Stimulated activated CD4-positive, alpha-beta T cell treated with anti-CD3 and anti-CD28 coated beads, TNF-alpha, amount 100 ng/mL, for 24 hours (primary cell): ENCODE results near the gene LRRC15.
A peak's percentile ranks its signal among the peaks of the same experiment; 100 is the strongest.

Experiments
- DNase-seq, 3 experiments: peaks; one replicate each; pipeline ENCODE4 v3.0.0-alpha.2; 2020; ENCODE audit warnings: low read depth in 3 of 3

LRRC15 gene

DNA sequence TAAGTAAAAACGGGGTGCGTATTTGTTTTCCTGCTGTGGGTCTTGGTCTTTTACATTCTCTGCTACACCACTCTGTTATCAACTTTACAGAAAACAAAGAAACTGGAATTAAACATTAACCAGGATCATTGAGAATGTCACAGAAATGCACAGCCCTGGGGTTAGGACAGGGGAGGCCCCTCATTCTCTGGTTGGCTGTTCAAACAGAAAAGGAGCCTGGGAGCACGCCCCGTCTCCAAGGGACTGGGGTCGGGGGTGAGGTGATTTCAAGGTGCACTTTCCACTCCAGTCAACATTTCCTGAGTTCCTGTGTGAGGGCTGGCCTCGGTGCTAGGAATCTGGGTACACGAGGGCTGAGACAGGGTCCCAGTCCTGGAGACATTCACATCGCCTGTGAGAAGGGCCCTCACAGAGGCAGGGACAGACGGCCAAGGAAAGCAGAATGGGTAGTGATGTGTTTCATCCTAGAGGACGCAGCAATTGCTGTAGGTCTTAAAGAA, 48.7 kb downstream of the LRRC15 start:
- DNase-seq, result no peak

DNA sequence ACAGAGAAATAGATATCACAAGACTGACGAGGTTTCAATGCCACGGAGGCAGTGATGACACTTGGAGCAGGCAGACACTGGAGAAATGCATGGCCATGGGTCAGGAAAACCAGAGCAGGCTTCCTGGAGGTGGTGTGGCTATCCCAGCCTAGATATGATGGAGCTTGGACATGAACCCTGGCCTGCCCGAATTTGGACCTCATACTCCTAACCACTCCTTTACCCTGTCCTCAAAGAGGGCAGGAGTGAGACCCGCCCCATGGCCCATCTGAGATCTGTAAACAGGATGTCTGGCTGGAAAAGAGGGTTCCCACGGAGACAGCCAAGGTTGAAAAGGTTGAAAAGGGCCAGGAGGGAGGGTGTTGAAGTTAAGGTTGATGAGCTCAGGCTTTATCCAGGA, 49.4 kb downstream of the LRRC15 start:
- no peak for DNase-seq

DNA sequence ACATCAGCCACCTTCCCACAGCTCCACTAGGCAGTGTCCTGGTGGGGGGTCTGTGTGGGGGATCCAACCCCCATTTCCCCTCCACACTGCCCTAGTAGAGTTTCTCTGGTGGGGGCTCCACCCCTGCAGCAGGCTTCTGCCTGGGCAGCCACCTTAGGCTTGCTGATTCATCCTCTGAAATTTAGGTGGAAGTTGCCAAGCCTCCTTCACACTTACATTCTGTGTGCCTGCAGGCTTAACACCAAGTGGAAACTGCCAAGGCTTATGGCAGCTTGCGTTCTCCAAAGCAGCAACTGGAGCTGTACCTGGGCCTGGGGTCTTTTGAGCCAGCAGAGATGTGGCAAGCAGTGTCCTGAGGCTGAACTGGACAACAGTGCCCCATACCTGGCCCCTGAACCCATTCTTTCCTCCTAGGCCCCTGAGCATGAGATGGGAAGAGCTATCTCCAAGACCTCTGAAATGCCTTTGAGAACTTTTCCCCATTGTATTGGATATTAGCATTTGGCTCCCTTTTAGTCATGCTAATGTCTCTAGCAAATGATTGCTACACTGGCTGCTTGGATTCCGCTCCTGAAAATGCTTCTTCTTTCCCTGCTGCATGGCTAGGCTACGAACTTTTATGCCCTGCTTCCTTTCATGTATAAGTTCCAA, 50.9 kb downstream of the LRRC15 start:
- DNase-seq, result no peak

DNA sequence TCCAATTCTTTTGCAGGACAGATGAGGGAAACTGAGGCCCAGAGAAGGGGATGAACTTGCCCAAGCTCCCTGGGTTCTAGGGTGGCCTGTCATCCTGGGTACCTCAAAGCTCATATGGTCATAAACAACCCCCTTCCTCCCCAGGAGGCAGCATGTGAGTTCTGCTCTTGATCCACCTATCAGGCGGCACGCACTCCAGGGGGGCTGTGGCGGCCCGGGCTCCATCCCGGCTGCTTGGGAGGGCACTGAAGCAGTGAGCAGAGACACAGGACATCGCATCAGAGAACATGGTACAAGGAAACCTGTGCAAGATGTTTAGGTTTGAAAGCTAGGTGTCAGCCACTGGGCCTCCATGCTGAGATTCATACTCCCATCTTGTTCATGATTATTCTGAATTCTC, 52.6 kb downstream of the LRRC15 start:
- DNase-seq, result no peak

DNA sequence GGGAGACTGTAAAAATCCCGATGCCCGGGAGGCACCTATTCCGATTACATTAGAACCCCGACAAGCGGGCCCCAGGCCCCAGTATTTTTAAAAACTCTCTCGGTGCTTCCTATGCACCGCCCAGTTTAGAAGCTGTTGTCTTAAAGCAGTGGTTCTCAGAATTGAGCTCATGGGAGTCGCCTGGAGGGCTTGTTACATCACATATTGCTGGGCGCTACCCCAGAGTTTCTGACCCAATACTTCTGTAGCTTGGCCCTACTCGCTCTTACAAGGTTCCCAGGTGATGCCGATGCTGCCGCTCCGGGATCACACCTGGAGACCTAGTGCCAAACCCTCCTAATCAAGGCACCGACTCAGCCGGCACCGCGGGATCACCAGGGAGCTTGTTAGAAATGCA, 53.6 kb downstream of the LRRC15 start:
- DNase-seq, result no peak

DNA sequence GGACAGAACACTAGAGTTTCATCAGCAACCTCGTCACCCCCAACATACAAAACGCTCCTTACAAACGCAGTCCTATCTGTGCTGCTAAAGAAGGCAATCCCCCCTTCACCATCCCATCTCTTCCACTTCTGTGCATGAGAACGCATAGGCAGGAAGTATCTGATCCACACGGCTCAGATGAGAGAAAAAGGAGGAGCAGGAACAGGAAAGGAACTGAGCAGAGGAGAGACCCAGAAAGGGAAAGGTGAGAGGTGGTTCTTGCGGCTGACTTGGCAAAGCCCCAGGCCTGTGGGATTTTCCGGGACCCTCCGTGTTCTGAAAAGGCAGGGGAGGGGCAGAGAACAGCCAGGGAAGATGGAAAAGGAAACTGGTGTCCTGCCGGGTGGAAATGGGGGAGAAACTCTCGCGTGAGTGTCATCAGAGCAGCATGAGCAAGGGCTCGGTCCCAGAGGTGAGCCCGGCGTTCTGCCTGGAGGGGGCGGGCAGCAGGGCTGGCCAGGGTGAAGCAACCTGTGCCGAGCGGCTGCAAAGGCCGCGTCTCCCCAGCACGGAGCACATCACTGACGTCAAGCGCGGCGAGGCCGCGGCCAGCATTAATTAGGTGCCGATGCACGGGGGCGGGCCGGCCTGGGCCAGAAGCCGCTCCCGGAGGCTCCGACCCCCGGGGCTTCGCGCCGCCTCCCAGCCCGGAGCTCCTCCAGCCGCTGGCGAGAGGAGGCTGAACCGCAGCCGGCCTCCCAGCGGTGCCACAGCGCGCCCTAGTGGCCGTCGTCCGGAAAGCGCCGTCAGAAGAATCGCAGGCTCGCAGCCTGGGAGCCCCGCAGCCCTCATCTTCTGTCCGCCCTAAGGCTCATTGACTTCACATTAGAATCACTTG, 54.2 kb downstream of the LRRC15 start:
- peak; percentile 71 to 80 (median 73) for DNase-seq

DNA sequence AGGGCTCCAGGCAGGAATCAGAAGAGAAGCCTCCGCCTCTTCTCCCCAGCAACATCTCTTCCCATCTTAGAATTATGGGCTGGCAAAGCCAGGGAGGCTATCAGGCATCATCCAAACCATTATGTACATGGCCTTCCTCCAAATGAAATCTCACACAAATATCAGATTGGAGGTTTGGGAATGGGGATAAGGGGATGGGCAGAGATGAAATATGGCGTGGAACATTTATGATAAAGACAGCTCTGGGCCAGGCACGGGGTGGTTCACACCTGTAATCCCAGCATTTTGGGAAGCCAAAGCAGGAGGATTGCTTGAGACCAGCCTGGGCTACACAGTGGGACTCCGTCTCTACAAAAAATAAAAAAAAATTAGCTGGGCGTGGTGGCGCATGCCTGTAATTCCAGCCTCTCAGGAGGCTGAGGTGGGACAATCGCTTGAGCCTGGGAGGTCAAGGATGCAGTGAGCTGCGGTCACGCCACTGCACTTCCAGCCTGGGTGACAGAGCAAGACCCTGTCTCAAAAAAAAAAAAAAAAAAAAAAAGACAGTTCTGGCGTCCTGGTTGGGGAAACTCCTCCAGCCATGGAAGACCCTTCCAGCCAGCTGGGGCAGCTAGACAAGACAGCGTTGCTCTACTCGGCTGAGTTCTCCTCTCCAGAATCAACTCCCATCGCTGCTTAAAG, 55.0 kb downstream of the LRRC15 start:
- no peak for DNase-seq

DNA sequence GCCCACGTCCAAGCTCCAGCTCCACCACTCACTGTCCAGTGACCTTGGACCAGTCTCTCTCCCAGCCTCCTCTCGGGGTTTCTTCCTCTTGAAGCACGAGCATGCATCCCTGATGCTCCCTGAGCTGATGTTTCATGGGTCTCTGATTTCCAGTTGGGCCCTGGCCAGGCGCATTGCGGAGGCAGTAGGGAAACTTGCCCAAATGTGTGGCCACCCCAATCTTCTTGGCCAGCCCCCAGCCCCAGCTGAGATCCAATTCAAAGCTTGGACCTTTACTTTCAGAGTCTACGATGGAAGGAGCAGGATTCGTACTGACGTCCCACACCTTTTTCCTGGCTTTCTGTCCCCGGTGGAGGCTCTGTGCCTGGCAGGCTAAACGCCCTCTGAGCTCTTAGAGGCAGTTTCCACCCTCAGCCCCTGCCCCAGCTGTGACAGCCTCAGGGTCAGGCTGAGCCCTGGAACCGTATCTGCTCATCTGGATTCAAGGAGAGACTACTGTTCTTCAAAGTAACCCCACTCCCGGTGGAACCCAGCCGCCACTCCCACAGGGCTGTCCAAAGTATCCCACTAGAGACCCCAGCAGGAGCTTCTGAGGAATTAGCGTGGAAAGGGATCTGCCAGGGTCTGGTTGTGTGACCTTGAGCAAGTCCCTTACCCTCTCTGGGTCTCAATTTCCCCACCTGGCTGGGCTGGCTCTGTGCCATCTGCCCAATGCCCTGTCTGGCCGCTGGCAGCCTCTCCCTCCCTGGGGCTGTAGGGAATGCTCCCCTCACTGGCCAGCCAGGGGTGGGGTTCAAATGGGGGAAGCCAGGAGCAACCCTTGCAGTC, 55.8 kb downstream of the LRRC15 start:
- no peak for DNase-seq

DNA sequence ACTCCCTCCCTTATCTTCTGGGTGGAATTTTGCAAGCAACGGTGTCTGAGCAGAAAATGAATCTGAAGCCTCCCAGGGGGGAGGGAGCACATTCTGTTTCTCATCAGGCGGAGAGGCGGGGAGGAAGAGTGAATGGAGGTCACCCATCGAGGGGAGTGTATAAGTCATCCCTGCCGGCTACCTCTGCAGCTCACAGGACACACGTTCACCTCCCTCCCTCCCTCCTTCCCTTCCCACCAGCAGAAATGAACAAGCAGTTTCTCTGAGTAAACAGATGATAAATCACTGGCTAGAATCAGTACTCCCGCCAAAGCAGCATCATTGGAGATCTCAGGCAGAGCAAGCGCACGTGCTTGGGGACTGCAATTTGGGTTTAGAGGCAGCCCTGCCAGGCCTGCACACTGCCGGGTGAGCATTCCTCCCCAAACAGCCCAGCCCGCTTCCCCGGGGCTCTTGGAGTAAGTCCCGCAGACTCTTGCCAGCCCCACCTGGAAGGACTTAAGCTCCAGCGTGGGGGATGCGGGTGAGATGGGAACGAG, 56.7 kb downstream of the LRRC15 start:
- no peak for DNase-seq

DNA sequence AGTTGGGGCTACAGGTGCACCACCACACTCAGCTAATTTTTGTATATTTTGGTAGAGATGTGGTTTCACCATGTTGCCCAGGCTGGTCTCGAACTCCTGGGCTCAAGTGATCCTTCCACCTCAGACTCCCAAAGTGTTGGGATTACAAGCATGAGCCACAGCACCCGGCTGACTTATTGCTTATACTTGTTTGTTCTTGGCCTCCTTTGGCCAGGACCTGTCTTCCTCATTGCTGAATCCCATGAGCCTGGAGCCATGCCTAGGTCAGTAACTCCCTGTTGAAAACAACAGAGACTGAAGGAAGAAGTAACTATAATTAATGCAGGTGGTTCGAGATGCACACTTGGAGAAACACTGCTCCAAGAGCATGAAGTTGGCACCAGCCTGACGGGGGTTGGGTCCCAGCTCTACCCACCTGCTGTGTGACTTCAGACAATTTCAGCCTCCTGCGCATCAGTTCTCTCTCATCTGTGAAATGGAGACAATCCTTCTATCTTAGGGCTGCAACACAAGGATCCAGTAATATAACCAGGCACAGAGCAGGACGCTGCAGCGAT, 57.3 kb downstream of the LRRC15 start:
- no peak for DNase-seq

DNA sequence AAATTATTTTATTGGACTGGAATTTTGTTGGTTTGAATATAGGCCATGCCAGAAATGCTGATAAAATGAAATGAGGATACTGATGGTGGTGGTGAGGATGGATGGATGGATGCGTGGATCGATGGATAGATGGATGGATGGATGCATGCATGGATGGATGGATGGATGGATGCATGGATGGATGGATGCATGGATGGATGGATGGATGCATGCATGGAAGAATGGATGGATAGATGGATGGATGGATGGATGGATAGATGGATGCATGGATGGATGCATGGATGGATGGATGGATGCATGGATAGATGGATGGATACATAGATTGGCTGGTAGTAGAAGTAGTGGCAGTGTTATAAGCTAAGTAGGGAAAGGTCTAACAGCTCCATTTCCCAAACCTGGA, 58.5 kb downstream of the LRRC15 start:
- DNase-seq, result no peak

DNA sequence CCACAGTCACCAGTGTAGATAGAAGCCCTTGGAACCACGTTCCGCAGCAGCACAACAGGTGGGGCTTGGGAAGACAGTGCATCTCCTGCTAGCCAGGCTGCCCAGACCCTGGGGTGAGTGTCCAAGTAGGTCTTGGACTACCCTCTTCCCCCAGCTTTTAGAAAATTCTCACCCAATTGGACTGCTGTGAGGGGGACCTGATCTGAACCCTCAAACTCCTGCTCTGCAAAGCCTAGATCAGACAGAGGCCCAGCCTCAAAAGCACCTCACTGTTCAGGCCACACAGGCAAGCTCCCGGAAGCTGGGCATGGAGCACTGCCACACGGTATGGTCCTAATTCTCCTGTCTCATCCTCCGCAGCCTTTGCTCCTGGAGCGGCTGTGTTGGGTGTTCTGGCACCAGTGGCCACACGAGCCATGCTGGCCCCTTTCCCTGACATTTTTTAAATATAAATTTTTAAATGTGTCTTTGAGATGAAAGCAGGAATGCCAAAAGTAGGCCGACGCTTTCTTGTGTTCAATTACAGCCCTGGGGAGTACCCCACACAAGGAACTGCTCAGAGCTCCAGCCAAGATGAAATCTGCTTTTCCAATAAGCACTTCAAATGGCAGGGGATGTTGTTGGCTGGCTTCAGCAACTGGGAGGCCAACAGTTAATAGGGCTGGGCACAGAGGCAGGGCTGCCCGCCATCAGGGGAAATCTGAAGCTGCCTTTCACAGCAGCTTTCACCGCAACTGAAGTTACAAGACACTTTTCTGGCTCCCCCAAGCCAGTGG, 59.3 kb downstream of the LRRC15 start:
- DNase-seq, result no peak

DNA sequence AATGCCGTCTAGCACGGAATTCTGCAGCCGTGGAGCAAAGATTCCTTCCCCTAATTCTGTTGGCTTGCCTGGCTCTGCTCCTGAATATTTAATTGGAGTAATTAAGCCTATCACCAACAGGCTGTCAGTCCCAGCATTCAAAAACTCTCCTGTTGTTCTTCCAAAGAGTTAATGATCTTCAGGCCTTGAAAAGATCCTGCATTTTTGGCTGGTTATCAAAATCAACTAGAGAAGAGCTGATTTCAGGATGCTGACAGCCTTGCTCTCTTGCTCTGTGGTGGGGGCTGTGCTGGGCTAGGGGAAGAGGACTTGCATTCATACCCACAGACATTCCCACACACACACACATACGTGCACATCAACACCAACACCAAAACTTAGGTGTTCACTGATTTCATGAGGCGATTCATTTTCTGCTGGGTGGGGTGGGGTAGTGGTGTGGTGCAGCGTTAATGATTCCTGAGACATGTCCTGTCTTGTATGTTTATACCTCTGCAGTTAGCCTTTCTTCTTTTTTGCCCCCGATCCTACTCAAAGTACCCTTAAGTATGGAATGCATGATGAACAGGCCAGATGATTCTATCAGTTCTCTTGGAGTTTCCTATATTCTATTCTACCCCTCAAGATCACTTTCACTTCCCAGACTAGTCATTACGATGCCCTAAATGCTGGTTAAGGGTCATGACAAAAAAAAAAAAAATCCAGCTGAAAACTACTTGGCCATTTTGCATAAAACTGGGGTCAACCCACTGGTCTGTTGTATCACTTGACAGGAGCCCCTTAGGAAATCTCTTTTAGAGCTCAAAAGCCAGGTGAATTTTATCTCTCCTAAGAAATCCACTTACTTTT, 60.7 kb downstream of the LRRC15 start:
- DNase-seq, result no peak

DNA sequence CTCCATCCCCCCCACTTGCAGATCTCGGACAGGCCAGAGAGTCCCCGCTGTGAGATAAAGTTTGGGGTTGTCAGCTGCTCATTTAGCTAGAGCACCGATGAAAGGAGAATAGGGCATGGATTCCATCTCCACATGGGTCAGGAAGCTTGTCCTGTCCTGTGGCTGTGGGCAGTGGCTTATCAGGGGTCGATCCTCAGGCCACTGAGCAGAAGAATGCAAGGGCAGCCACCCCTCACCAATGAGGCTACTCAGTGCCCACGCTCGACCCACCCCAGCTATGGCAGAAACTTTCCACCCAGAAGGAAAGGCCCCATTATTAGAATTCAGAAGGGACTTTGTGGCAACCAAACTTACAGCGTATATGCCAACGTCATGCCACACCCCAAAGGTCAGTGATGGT, 61.7 kb downstream of the LRRC15 start:
- no peak for DNase-seq

DNA sequence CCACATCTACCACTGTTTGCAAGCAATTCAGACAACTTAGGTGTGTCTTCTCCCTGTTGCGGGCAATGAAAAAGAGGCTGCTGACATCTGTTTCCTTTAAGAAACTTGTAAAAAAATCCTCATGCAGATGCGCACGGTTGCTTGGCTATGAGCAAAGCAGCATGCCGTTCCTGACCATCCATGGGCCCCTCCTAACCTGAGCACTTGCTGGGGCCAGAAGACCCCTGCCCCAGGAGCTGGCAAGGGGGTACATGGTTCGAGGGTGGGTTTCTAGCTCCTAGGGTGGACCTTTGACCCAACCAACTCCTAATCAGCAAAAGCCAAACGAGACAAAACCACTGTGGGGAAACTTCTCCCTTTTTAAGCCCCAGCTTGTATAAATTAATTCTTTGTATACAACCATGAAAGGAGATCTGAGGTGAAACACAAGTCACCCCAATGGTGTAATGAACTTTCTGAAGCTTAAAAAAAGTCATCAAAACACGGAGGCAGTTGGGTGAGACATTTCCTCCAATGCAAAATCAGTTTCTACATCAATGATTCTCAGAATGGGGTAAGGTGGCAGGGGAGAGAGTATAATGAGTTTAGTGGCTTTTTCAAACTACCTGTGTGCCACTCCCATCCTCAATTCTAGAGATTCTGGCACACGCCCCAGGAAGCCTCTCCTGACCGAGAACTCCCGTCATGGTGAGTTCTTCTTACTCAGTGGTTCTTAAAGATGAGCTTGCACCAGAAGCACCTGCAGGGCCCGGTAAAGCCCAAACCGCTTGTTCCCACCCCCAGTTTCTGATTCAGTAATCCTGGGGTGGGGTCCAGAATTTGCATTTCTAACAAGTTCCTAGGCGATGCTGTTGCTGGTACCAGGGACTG, 62.5 kb downstream of the LRRC15 start:
- DNase-seq, result no peak

DNA sequence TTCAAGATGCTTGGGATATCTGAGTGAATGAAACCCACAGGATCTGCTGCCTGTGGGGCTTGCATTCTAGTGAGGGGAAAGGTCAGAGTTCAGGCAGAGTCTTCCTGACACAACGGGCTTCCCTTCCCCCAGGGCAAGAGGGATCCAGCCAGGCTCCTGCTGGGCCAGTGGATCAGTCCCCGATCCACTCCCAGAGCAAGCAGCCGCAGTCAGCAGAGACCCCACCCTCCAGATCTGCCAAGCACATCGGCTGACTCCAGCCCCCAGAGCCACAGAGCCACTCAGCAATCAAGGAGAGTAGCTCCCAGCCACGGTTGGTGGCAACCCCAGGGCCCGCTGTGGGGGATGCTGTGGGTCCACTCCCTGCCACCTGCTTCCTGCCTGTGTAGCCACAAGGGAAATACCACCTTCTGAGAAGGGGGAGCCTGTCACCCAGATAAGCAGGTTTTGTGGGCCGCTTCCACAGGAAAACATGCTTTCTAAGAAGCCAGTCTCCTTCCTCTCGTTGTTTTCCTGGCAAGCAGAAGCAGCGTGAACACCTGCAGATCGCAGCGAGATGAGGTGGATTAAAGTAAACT, 63.3 kb downstream of the LRRC15 start:
- peak in 1 of 3 experiments; percentile 31 for DNase-seq

DNA sequence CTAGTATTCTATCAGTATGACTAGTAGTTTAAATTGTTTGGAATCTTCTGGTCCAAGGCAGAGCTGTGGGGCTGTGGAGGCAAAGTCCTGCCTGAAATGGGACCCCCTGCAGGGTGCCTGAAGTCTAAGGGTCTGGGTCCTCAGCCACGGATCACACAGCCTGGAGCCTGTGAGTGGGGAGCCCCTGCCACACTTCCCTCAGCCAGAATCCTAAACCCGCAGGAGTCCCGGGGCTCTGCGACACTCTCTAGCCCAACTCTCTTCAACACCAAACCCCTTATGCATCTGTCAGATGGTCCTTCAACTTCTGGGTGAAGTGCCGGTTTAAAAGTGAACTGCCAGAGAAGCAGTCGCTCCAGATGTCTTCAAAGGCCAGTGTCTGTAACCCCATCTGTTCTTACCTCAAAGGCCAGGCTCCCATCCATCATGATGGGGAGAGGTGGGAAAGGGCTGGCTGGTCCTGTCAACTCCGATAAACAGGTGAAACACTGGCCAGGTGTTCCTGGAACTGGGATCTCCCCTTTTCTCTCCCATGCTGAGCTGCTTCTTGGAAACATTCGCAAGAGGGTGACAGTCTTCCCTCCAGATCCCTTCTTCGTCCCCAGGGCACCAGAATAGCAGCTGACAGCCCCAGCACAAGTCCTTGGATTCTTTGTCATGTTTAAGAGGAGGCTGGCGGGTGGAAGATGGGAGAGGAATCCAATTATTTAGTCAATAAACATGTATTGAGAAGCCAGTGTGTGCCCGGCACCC, 64.0 kb downstream of the LRRC15 start:
- DNase-seq, result no peak
